KMS-11 (cell line): ENCODE data around the gene HNRNPC.
"Not testable (repeated sequence)": the region's sequence is repeated elsewhere in the genome, so short reads cannot be mapped to it uniquely, and the experiment has no call there.

ENCODE experiments used
- H2AFZ ChIP-seq: fragments of 200-600 bp; sonication (generic); 2 replicates; pipeline ENCODE4 v1.6.1; 2016; ENCODE audit warnings: antibody characterized with exemption, mixed run types, low read depth
- H3K27ac ChIP-seq: fragments of 200-600 bp; sonication (generic); 2 replicates; pipeline ENCODE4 v1.6.1; 2016; ENCODE audit warnings: mild to moderate bottlenecking, mixed run types
- H3K27me3 ChIP-seq: fragments of 200-600 bp; sonication (generic); 2 replicates; pipeline ENCODE4 v1.6.1; 2017; ENCODE audit warnings: mild to moderate bottlenecking, low read depth, mixed run types, moderate library complexity; ENCODE audit not compliant: insufficient read depth
- H3K36me3 ChIP-seq: fragments of 200-600 bp; sonication (generic); 2 replicates; pipeline ENCODE4 v1.6.1; 2017; ENCODE audit warnings: mild to moderate bottlenecking, mixed run types; ENCODE audit not compliant: insufficient read depth
- H3K4me1 ChIP-seq: fragments of 200-600 bp; sonication (generic); 2 replicates; pipeline ENCODE4 v1.6.1; 2016; ENCODE audit warnings: mild to moderate bottlenecking, low read depth, mixed run types; ENCODE audit not compliant: poor library complexity, severe bottlenecking
- H3K4me2 ChIP-seq: fragments of 200-600 bp; sonication (generic); 2 replicates; pipeline ENCODE4 v1.7.0; 2016; ENCODE audit warnings: mild to moderate bottlenecking, mixed run types
- H3K4me3 ChIP-seq: fragments of 200-600 bp; sonication (generic); IDR thresholded peaks from 2 replicates; pipeline ENCODE4 v1.6.1; 2017; ENCODE audit warnings: low read depth, low read length, mixed read lengths; ENCODE audit not compliant: insufficient read depth
- H3K79me2 ChIP-seq: fragments of 200-600 bp; sonication (generic); 2 replicates; pipeline ENCODE4 v1.6.1; 2016; ENCODE audit warnings: low read depth, mixed run types; ENCODE audit not compliant: insufficient read depth
- H3K9ac ChIP-seq: fragments of 200-600 bp; sonication (generic); 2 replicates; pipeline ENCODE4 v1.6.1; 2016; ENCODE audit warnings: mild to moderate bottlenecking, mixed run types
- H4K20me1 ChIP-seq: fragments of 200-600 bp; sonication (generic); 2 replicates; pipeline ENCODE4 v1.6.1; 2016; ENCODE audit warnings: mild to moderate bottlenecking, mixed run types; ENCODE audit not compliant: insufficient read depth
- CTCF ChIP-seq: fragments of 200-600 bp; sonication (generic); conservative IDR thresholded peaks from 2 replicates; pipeline ENCODE4 v1.6.1; 2017; ENCODE audit warnings: low read depth, mild to moderate bottlenecking, antibody characterized with exemption, low read length, moderate library complexity, mixed read lengths

The HNRNPC gene

DNA sequence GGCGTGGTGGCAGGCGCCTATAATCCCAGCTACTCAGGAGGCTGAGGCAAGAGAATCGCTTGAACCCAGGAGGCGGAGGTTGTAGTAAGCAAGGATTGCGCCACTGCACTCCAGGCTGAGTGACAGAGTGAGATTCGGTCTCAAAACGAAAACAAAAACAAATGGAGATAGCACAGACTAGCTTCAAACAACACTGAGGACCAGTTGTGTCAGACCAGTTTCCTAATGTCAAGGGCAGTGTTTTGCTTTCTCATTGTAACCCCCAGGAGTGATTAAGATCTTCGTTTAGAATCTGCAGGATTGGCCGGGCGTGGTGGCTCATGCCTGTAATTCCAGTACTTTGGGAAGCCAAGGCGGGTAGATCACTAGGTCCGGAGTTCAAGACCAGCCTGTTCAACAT is 29.1 kb upstream of the HNRNPC start:
- TF ChIP-seq CTCF, result no peak
- no peak overlapping the region for H2AFZ ChIP-seq
- H3K4me1 ChIP-seq, result peaks cover 33% of the 10 kb centered on the region
- H3K4me3 ChIP-seq, result no peak overlapping the region
- no peak overlapping the region for H3K4me2 ChIP-seq
- H3K79me2 ChIP-seq, result no peaks in the 10 kb centered on the region
- H3K36me3 ChIP-seq, result no peaks in the 10 kb centered on the region
- H4K20me1 ChIP-seq, result no peaks in the 10 kb centered on the region
- no peak overlapping the region for H3K27ac ChIP-seq
- H3K9ac ChIP-seq, result no peak overlapping the region
- H3K27me3 ChIP-seq, result no peaks in the 10 kb centered on the region

GRCh38 chr14:21294026-21294425 is 24.8 kb upstream of the HNRNPC start:
- not testable (repeated sequence) for H2AFZ ChIP-seq, H3K4me3 ChIP-seq, H3K4me2 ChIP-seq, H3K9ac ChIP-seq, H4K20me1 ChIP-seq, H3K36me3 ChIP-seq, H3K27me3 ChIP-seq, H3K4me1 ChIP-seq, H3K79me2 ChIP-seq, H3K27ac ChIP-seq

DNA sequence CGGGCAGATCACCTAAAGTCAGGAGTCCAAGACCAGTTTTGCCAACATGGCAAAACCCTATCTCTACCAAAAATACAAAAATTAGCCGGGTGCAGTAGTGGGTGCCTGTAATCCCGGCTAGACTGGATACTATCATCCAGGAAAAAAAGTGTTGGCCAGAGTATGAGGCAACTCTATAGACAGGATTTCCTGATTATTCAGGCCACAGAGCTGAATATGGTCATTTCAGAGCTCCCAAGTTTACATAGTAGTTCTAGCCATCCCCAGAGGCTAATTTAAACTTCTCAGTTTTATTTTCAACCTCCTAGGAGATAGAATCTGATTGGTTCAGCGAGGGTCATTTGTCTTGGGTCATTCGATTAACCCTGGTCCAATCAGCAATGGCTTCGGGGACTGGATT is 17.9 kb upstream of the HNRNPC start:
- H3K9ac ChIP-seq, result no peak overlapping the region
- no peaks in the 10 kb centered on the region for H3K36me3 ChIP-seq
- no peaks in the 10 kb centered on the region for H3K4me1 ChIP-seq
- H3K79me2 ChIP-seq, result no peaks in the 10 kb centered on the region
- no peaks in the 10 kb centered on the region for H3K27me3 ChIP-seq
- H4K20me1 ChIP-seq, result no peaks in the 10 kb centered on the region
- H2AFZ ChIP-seq, result no peak overlapping the region
- no peak overlapping the region for H3K27ac ChIP-seq
- H3K4me3 ChIP-seq, result no peak overlapping the region
- TF ChIP-seq CTCF, result no peak
- H3K4me2 ChIP-seq, result no peak overlapping the region

DNA sequence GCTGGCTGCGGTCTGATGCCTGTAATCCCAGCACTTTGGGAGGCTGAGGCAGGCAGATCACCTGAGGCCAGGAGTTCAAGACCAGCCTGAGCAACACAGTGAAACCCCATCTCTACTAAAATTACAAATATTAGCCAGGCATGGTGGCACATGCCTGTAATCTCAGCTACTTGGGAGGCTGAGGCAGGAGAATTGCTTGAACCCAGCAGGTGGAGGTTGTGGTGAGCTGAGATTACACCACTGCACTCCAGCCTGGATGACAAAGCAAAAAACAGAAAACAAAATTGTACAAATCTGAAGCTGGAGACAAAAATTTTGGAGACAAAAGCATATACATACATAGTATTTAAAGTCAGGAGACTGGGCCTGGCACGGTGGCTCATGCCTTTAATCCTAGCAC is 17.3 kb upstream of the HNRNPC start:
- not testable (repeated sequence) for H3K36me3 ChIP-seq

GRCh38 chr14:21281917-21282316 is 12.7 kb upstream of the HNRNPC start:
- H3K4me2 ChIP-seq, H3K79me2 ChIP-seq, H4K20me1 ChIP-seq, H3K4me1 ChIP-seq, H3K36me3 ChIP-seq, H3K27me3 ChIP-seq, H2AFZ ChIP-seq, H3K9ac ChIP-seq, H3K4me3 ChIP-seq, H3K27ac ChIP-seq: not testable (repeated sequence)

More for the DNA sequence above, 17.3 kb upstream of the HNRNPC start:
- not testable (repeated sequence) for H3K4me1 ChIP-seq, H3K27ac ChIP-seq, H3K4me3 ChIP-seq, H2AFZ ChIP-seq, H3K9ac ChIP-seq, H3K4me2 ChIP-seq, H3K79me2 ChIP-seq, H3K27me3 ChIP-seq, H4K20me1 ChIP-seq

DNA sequence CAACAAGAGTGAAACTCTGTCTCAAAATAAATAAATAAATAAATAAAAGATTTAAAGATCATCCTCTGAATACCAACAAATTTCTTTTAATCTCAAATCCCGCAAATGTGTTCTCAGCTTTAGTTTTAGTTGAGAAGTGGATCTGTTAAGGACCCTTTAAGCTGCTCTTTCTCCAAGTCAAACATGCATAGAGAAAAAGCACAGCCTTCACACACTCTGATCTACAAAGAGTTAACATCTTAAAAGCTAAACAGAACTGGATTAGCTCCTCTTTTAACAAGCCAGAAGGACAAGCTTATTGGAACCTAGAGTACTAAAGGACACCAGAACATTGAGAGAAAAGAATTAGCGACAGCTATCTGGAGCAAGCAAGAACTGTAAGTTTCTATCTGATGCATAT is 10.5 kb upstream of the HNRNPC start, which contains the start of gene RPGRIP1:
Gene RPGRIP1, plus strand, starts transcription at position 301 of the 400 bp plus-strand sequence. CDS start 7,894 bp downstream, outside the sequence.
- Histone ChIP-seq H3K4me3 (no peak within 1 kb of the TSS), H3K27ac (no peak within 1 kb of the TSS), H3K4me1 (no peaks in the 10 kb centered on the region), H3K36me3 (no peaks in the 10 kb centered on the region), H3K27me3 (no peaks in the 10 kb centered on the region), H4K20me1 (no peaks in the 10 kb centered on the region), H3K79me2 (no peaks in the 10 kb centered on the region), H3K4me2 (no peak within 1 kb of the TSS), H3K9ac (no peak within 1 kb of the TSS), H2AFZ (no peak within 1 kb of the TSS)
- TF ChIP-seq CTCF, result no peak
